HL-60 (cell line): ENCODE data around the gene IGFBP2.

Experiments
- DNase-seq, 2 experiments: peaks; one replicate each; pipeline ENCODE4 v3.0.0-alpha.2; 2010 to 2020; ENCODE audit warnings: low read depth in 1 of 2, low spot score in 1 of 2
- H3K27ac ChIP-seq: fragments of 250-450 bp; sonication (Bioruptor Pico); replicated peaks from 2 replicates; pipeline ENCODE4 v1.5.1; 2020; ENCODE audit warnings: mild to moderate bottlenecking, moderate library complexity
- H3K27me3 ChIP-seq: fragments of 250-450 bp; sonication (Bioruptor Pico); 2 replicates; pipeline ENCODE4 v1.5.1; 2021; ENCODE audit warnings: mild to moderate bottlenecking, moderate library complexity; ENCODE audit not compliant: insufficient read depth, poor library complexity, severe bottlenecking
- H3K4me3 ChIP-seq: replicated peaks from 2 replicates; pipeline ENCODE4 v1.5.1; 2011; ENCODE audit warnings: mild to moderate bottlenecking, control low read depth, low read length; ENCODE audit not compliant: insufficient read depth
- GABPA ChIP-seq: IDR thresholded peaks from 2 replicates; pipeline ENCODE4 v1.6.1; 2012; ENCODE audit warnings: low read depth
- POLR2AphosphoS5 ChIP-seq: IDR thresholded peaks from 2 replicates; pipeline ENCODE4 v1.6.1; 2012; ENCODE audit warnings: low read depth
- SPI1 ChIP-seq: IDR thresholded peaks from 2 replicates; pipeline ENCODE4 v1.6.1; 2012; ENCODE audit warnings: low read depth, mild to moderate bottlenecking, borderline replicate concordance
- TF ChIP-seq, protein P1 (sequence below): IDR thresholded peaks from 2 replicates; pipeline ENCODE4 v1.6.1; 2012; ENCODE audit warnings: low read depth; ENCODE audit not compliant: insufficient replicate concordance
- TF ChIP-seq, protein P2 (sequence below): IDR thresholded peaks from one replicate; pipeline ENCODE4 v1.5.1; 2011; ENCODE audit warnings: low read length, control low read depth, inconsistent platforms; ENCODE audit not compliant: insufficient read depth

Gene IGFBP2

DNA sequence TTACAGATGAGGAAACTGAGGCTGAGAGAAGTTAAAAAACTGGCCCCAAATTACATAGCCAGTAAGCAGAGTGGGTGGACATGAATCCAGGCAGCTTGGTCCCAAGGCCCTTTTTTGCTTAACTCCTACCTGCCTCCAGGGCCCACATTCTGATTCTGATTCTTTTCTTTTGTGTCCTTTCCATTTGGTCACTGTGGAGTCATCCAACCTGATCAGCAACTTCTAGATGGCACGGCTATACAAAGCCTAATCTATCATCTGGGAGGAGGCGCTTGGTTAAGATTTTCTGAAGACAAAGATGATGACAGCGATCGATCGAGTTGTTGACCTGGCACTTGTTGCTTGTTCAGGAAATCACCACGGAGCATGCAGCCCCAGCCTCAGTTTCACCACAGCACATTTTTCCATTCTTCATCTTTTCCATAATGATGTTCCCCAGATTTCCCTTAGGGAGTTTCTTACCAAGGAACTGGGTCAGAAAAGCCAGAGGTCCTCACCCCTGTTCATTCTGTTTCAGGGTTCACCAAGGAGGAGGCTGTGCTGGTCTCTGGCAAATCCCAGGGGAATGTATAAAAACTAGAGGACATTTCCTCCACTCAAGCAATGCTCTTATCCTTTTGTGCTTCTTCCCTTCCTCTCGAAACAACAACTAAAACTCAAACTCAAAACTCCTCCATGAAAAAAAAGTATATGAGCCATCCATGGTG lies 6.9 kb upstream of the IGFBP2 start:
- Histone ChIP-seq H3K4me3 (no peak overlapping the region), H3K27ac (no peak overlapping the region), H3K27me3 (peaks cover 7% of the 10 kb centered on the region)
- no peak for DNase-seq
- TF ChIP-seq, protein P1, sequence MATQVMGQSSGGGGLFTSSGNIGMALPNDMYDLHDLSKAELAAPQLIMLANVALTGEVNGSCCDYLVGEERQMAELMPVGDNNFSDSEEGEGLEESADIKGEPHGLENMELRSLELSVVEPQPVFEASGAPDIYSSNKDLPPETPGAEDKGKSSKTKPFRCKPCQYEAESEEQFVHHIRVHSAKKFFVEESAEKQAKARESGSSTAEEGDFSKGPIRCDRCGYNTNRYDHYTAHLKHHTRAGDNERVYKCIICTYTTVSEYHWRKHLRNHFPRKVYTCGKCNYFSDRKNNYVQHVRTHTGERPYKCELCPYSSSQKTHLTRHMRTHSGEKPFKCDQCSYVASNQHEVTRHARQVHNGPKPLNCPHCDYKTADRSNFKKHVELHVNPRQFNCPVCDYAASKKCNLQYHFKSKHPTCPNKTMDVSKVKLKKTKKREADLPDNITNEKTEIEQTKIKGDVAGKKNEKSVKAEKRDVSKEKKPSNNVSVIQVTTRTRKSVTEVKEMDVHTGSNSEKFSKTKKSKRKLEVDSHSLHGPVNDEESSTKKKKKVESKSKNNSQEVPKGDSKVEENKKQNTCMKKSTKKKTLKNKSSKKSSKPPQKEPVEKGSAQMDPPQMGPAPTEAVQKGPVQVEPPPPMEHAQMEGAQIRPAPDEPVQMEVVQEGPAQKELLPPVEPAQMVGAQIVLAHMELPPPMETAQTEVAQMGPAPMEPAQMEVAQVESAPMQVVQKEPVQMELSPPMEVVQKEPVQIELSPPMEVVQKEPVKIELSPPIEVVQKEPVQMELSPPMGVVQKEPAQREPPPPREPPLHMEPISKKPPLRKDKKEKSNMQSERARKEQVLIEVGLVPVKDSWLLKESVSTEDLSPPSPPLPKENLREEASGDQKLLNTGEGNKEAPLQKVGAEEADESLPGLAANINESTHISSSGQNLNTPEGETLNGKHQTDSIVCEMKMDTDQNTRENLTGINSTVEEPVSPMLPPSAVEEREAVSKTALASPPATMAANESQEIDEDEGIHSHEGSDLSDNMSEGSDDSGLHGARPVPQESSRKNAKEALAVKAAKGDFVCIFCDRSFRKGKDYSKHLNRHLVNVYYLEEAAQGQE = no peak
- no peak for TF ChIP-seq GABPA

DNA sequence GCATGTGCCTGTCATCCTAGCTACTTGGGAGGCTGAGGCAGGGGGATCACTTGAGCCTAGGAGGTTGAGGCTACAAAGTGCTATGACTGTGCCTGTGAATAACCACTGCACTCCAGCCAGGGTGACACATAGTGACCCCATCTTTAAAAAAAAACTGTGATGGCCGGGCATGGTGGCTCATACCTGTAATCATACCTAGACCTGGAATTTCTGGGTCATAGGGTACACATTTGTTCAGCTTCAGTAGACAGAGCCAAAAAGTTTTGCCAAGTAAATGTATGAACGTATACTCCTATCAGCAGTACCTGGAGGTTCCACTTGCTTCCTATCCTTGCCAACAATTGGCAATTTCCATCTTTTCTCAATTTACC lies 6.4 kb upstream of the IGFBP2 start:
- H3K27me3 ChIP-seq = peaks cover 10% of the 10 kb centered on the region
- no peak for TF ChIP-seq POLR2AphosphoS5
- TF ChIP-seq, protein P2, sequence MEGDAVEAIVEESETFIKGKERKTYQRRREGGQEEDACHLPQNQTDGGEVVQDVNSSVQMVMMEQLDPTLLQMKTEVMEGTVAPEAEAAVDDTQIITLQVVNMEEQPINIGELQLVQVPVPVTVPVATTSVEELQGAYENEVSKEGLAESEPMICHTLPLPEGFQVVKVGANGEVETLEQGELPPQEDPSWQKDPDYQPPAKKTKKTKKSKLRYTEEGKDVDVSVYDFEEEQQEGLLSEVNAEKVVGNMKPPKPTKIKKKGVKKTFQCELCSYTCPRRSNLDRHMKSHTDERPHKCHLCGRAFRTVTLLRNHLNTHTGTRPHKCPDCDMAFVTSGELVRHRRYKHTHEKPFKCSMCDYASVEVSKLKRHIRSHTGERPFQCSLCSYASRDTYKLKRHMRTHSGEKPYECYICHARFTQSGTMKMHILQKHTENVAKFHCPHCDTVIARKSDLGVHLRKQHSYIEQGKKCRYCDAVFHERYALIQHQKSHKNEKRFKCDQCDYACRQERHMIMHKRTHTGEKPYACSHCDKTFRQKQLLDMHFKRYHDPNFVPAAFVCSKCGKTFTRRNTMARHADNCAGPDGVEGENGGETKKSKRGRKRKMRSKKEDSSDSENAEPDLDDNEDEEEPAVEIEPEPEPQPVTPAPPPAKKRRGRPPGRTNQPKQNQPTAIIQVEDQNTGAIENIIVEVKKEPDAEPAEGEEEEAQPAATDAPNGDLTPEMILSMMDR = no peak
- TF ChIP-seq, protein P1 = no peak
- no peak overlapping the region for H3K27ac ChIP-seq
- DNase-seq = no peak
- H3K4me3 ChIP-seq = no peak overlapping the region

DNA sequence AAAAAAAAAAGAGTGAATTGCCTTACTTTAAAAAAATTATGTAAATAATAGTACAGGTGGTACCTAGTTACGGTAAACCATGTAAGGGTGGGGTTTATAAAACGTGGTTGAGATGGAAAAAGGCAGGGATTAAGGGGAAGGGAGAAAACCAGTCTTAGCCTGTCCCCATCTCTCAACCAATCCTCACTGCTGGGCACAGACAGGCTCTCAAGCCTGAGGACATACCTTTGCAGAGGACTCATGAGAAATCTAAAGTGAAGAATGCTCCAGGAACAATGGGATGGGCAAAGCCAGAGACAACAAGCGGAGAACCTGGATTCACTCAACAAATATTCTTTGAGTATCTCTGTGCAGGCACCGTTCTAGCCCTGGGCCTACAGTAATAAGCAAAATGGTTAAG lies 3.4 kb upstream of the IGFBP2 start:
- no peak for DNase-seq
- H3K4me3 ChIP-seq = no peak overlapping the region
- no peak overlapping the region for H3K27ac ChIP-seq
- TF ChIP-seq, protein P1 = no peak
- TF ChIP-seq, protein P2 = no peak
- TF ChIP-seq SPI1 (no peak), GABPA (no peak), POLR2AphosphoS5 (no peak)
- peaks cover 31% of the 10 kb centered on the region for H3K27me3 ChIP-seq
